Astrocyte of the spinal cord (primary cell): ENCODE results near the gene NTMT1.

Experiments used
- DNase-seq: peaks from one replicate; pipeline ENCODE4 v3.0.0; 2011; ENCODE audit warnings: low read depth, low spot score
- H3K4me3 ChIP-seq: 2 replicates; pipeline ENCODE4 v1.5.1; 2011; ENCODE audit warnings: low read depth, mild to moderate bottlenecking, low read length, moderate library complexity
- CTCF ChIP-seq: IDR thresholded peaks from 2 replicates; pipeline ENCODE4 v1.5.1; 2012; ENCODE audit warnings: low read depth, mild to moderate bottlenecking, low read length, inconsistent platforms
- in situ Hi-C: cut with HindIII; loops from 2 replicates; pipeline ENCODE4 v1.10.0; 2017; ENCODE audit warnings: low sequenced_read_pairs

NTMT1 gene

GRCh38 chr9:129606161-129607026 lies 19.6 kb upstream of the NTMT1 start:
- DNase-seq, result no peak
- no peak for TF ChIP-seq CTCF
- H3K4me3 ChIP-seq, result no peak overlapping the region
- in situ Hi-C loops, result no loop called here

- in situ Hi-C loops, result no loop called here
- no peak for DNase-seq
- no peak overlapping the region for H3K4me3 ChIP-seq
- TF ChIP-seq CTCF, result no peak
Observed at GRCh38 chr9:129607027-129607387, 19.0 kb upstream of the NTMT1 start.

GRCh38 chr9:129608561-129609481 lies 17.1 kb upstream of the NTMT1 start:
- no peak for TF ChIP-seq CTCF
- H3K4me3 ChIP-seq, result no peak overlapping the region
- DNase-seq, result no peak
- in situ Hi-C loops, result no loop called here

- H3K4me3 ChIP-seq, result no peak overlapping the region
- TF ChIP-seq CTCF, result no peak
Observed at GRCh38 chr9:129609486-129610212, 16.3 kb upstream of the NTMT1 start.

GRCh38 chr9:129610213-129610472 lies 15.8 kb upstream of the NTMT1 start:
- peak overlapping the region; percentile 38 for H3K4me3 ChIP-seq
- in situ Hi-C loops, result no loop called here
- TF ChIP-seq CTCF, result no peak
- no peak for DNase-seq

More at GRCh38 chr9:129609486-129610212, 16.3 kb upstream of the NTMT1 start:
- in situ Hi-C loops, result no loop called here
- peak; percentile 80 for DNase-seq

- in situ Hi-C loops, result no loop called here
- peak overlapping the region; percentile 45 for H3K4me3 ChIP-seq
- peak; percentile 75 for DNase-seq
Observed at GRCh38 chr9:129610473-129611306, 15.3 kb upstream of the NTMT1 start.

More at GRCh38 chr9:129610473-129611306, 15.3 kb upstream of the NTMT1 start:
- TF ChIP-seq CTCF, result peak; percentile 84
